Neural progenitor cell (in vitro differentiated cells): ENCODE results near the gene VPS26C. TPM values are rescaled to one million over a fixed set of nuclear protein-coding genes. Genes with fewer than 3 reads are reported as not detected.

Source experiments
- DNase-seq: peaks from one replicate; pipeline ENCODE4 v3.0.0-alpha.2; 2016; ENCODE audit warnings: low spot score
- H2AFZ ChIP-seq: fragments of 200-600 bp; sonication (generic); replicated peaks from 2 replicates; pipeline ENCODE4 v1.6.1; 2016; ENCODE audit warnings: antibody characterized with exemption
- H3F3A ChIP-seq: fragments of 200-600 bp; sonication (generic); 2 replicates; pipeline ENCODE4 v1.6.1; 2016; ENCODE audit warnings: antibody characterized with exemption, low read depth
- H3K27ac ChIP-seq: fragments of 200-600 bp; sonication (generic); 2 replicates; pipeline ENCODE4 v1.5.1; 2016; ENCODE audit warnings: mild to moderate bottlenecking
- H3K27me3 ChIP-seq: fragments of 200-600 bp; sonication (generic); 2 replicates; pipeline ENCODE4 v1.6.1; 2016; ENCODE audit warnings: mild to moderate bottlenecking, moderate library complexity
- H3K36me3 ChIP-seq: fragments of 200-600 bp; sonication (generic); 2 replicates; pipeline ENCODE4 v1.5.1; 2016
- H3K4me1 ChIP-seq: fragments of 200-600 bp; sonication (generic); 2 replicates; pipeline ENCODE4 v1.6.1; 2016; ENCODE audit warnings: mixed run types
- H3K4me2 ChIP-seq: fragments of 200-600 bp; sonication (generic); 2 replicates; pipeline ENCODE4 v1.6.1; 2016
- H3K4me3 ChIP-seq: fragments of 200-600 bp; sonication (generic); 2 replicates; pipeline ENCODE4 v1.5.1; 2016
- H3K79me2 ChIP-seq: fragments of 200-600 bp; sonication (generic); 2 replicates; pipeline ENCODE4 v1.6.1; 2016; ENCODE audit warnings: low read depth
- H3K9ac ChIP-seq: fragments of 200-600 bp; sonication (generic); 2 replicates; pipeline ENCODE4 v1.6.1; 2016
- H3K9me3 ChIP-seq: fragments of 200-600 bp; sonication (generic); 2 replicates; pipeline ENCODE4 v1.5.1; 2016; ENCODE audit warnings: low read depth
- H4K20me1 ChIP-seq: fragments of 200-600 bp; sonication (generic); 2 replicates; pipeline ENCODE4 v1.6.1; 2016; ENCODE audit warnings: low read depth
- H3K27ac Mint-ChIP-seq: 3 replicates; pipeline ENCODE4 v1.8.0; 2021; ENCODE audit warnings: mixed read lengths
- H3K27me3 Mint-ChIP-seq: 2 replicates; pipeline ENCODE4 v1.8.0; 2022; ENCODE audit warnings: low read depth, mild to moderate bottlenecking, inconsistent platforms, moderate library complexity, mixed read lengths; ENCODE audit not compliant: insufficient read depth
- H3K36me3 Mint-ChIP-seq: 3 replicates; pipeline ENCODE4 v1.8.0; 2021; ENCODE audit warnings: mixed read lengths
- H3K4me1 Mint-ChIP-seq: 3 replicates; pipeline ENCODE4 v1.8.0; 2021; ENCODE audit warnings: mixed read lengths
- H3K4me3 Mint-ChIP-seq: 3 replicates; pipeline ENCODE4 v1.8.0; 2021; ENCODE audit warnings: mild to moderate bottlenecking, moderate library complexity, mixed read lengths
- H3K9me3 Mint-ChIP-seq: 3 replicates; pipeline ENCODE4 v1.8.0; 2020; ENCODE audit warnings: mixed read lengths
- EZH2 ChIP-seq: fragments of 200-600 bp; sonication (generic); IDR thresholded peaks from 2 replicates; pipeline ENCODE4 v1.6.1; 2017; ENCODE audit warnings: antibody characterized with exemption, mild to moderate bottlenecking, moderate library complexity
- EZH2phosphoT487 ChIP-seq: fragments of 200-600 bp; sonication (generic); IDR thresholded peaks from 2 replicates; pipeline ENCODE4 v1.6.1; 2017; ENCODE audit warnings: antibody characterized with exemption
- total RNA-seq: library from RNA; depleted of rRNA; stranded (reverse); fragments of >200 nt; gene quantifications from 2 replicates; pipeline ENCODE4 v1.2.3, GENCODE V29; 2015; ENCODE audit warnings: low replicate concordance
- TF ChIP-seq, protein P1 (sequence below): fragments of 200-600 bp; sonication (generic); IDR thresholded peaks from 2 replicates; pipeline ENCODE4 v1.5.1; 2017; ENCODE audit warnings: antibody characterized with exemption, mild to moderate bottlenecking

Gene VPS26C
- total RNA-seq, 1 donor from 2014 or later, result 80.5 TPM

DNA sequence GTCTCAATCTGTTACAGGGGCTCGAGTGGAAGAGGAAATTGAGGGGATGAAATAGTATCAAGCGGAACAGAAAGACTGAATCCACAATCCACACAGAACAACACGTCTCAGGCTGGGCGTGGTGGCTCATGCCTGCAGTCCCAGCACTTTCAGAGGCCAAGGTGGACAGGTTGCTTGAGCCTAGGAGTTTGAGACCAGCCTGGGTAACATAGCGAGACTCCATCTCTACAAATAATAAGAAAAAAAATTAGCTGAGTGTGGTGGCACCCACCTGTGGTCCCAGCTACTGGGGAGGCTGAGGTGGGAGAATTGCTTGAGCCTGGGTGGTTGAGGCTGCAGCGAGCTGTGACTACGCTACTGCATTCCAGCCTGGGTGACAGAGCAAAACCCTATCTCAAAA lies 25.7 kb downstream of the VPS26C start:
- peaks cover 17% of the 10 kb centered on the region for H3K4me1 Mint-ChIP-seq
- no peak overlapping the region for H3K4me2 ChIP-seq
- no peak overlapping the region for H3K9ac ChIP-seq
- no peaks in the 10 kb centered on the region for H3K27me3 Mint-ChIP-seq
- no peak overlapping the region for H3K27ac Mint-ChIP-seq
- H3F3A ChIP-seq, result peaks cover 7% of the 10 kb centered on the region
- H3K4me3 ChIP-seq, result no peak overlapping the region
- H3K79me2 ChIP-seq, result peaks cover 58% of the 10 kb centered on the region
- H3K9me3 Mint-ChIP-seq, result no peaks in the 10 kb centered on the region
- no peak overlapping the region for H3K4me3 Mint-ChIP-seq
- H3K9me3 ChIP-seq, result no peaks in the 10 kb centered on the region
- no peaks in the 10 kb centered on the region for H3K27me3 ChIP-seq
- no peak overlapping the region for H2AFZ ChIP-seq
- H3K27ac ChIP-seq, result no peak overlapping the region
- peaks cover 7% of the 10 kb centered on the region for H3K4me1 ChIP-seq
- H3K36me3 ChIP-seq, result no peaks in the 10 kb centered on the region
- H3K36me3 Mint-ChIP-seq, result peaks cover 15% of the 10 kb centered on the region
- TF ChIP-seq EZH2 (no peak), EZH2phosphoT487 (no peak)
- TF ChIP-seq, protein P1, sequence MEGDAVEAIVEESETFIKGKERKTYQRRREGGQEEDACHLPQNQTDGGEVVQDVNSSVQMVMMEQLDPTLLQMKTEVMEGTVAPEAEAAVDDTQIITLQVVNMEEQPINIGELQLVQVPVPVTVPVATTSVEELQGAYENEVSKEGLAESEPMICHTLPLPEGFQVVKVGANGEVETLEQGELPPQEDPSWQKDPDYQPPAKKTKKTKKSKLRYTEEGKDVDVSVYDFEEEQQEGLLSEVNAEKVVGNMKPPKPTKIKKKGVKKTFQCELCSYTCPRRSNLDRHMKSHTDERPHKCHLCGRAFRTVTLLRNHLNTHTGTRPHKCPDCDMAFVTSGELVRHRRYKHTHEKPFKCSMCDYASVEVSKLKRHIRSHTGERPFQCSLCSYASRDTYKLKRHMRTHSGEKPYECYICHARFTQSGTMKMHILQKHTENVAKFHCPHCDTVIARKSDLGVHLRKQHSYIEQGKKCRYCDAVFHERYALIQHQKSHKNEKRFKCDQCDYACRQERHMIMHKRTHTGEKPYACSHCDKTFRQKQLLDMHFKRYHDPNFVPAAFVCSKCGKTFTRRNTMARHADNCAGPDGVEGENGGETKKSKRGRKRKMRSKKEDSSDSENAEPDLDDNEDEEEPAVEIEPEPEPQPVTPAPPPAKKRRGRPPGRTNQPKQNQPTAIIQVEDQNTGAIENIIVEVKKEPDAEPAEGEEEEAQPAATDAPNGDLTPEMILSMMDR, result no peak
- peaks cover 14% of the 10 kb centered on the region for H4K20me1 ChIP-seq
- DNase-seq, result no peak

DNA sequence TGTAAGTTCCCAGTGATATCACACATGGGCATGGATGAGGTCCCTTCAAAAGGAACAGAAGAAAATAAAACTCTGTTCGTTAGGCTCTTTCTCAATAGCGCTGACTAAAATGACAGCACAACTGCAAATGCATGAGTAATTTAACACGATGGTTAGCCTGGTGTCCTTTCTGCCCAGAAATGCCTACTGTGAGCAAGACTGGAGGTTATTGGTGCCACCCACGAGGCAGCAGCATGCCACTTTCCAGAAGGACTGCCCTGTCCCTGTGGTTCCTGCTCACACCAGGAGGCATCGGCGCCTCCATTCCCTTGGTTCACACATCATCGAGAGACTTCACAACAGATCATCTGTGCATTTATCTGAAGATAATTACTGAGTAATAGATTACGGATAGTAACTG lies 26.2 kb downstream of the VPS26C start:
- Histone ChIP-seq H3K27me3 (no peaks in the 10 kb centered on the region), H2AFZ (no peak overlapping the region), H4K20me1 (peaks cover 14% of the 10 kb centered on the region), H3K4me2 (no peak overlapping the region), H3K79me2 (peaks cover 55% of the 10 kb centered on the region), H3K4me3 (no peak overlapping the region), H3K36me3 (no peaks in the 10 kb centered on the region), H3K9me3 (no peaks in the 10 kb centered on the region), H3F3A (peaks cover 6% of the 10 kb centered on the region), H3K9ac (no peak overlapping the region), H3K4me1 (peaks cover 7% of the 10 kb centered on the region), H3K27ac (no peak overlapping the region)
- TF ChIP-seq EZH2, result no peak
- TF ChIP-seq, protein P1, result no peak
- TF ChIP-seq EZH2phosphoT487, result no peak
- DNase-seq, result no peak
- H3K4me3 Mint-ChIP-seq, result no peak overlapping the region
- no peaks in the 10 kb centered on the region for H3K27me3 Mint-ChIP-seq
- no peak overlapping the region for H3K27ac Mint-ChIP-seq
- H3K9me3 Mint-ChIP-seq, result no peaks in the 10 kb centered on the region
- peaks cover 18% of the 10 kb centered on the region for H3K36me3 Mint-ChIP-seq
- peaks cover 17% of the 10 kb centered on the region for H3K4me1 Mint-ChIP-seq

DNA sequence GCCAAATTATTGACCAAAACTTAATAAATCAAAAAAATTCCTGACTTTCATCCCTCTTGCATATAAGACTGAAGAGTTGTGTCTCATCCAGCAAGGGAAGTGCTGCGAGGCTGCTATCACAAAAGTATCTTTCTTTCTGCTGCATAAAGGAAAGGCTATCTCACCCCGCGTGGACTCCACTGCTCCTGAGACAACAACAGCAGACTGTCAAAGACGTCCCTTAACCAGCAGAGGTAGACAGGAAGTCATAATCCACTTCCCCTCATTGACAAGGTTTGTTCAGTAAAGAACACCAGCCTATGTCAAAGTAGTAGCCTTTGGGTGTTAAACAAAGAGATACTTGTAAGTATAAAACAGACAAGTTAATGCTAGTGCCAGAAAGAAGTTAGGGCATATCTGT lies 29.4 kb downstream of the VPS26C start:
- Mint-ChIP-seq H3K36me3 (peaks cover 19% of the 10 kb centered on the region), H3K4me3 (no peak overlapping the region), H3K9me3 (no peaks in the 10 kb centered on the region), H3K27me3 (no peaks in the 10 kb centered on the region), H3K4me1 (no peaks in the 10 kb centered on the region), H3K27ac (no peak overlapping the region)
- no peaks in the 10 kb centered on the region for H3K36me3 ChIP-seq
- no peak for TF ChIP-seq EZH2
- TF ChIP-seq, protein P1, result no peak
- TF ChIP-seq EZH2phosphoT487, result no peak
- no peak for DNase-seq
- no peaks in the 10 kb centered on the region for H3F3A ChIP-seq
- H3K4me2 ChIP-seq, result no peak overlapping the region
- H3K9ac ChIP-seq, result no peak overlapping the region
- H2AFZ ChIP-seq, result no peak overlapping the region
- H3K27me3 ChIP-seq, result no peaks in the 10 kb centered on the region
- no peaks in the 10 kb centered on the region for H3K9me3 ChIP-seq
- no peak overlapping the region for H3K27ac ChIP-seq
- peaks cover 25% of the 10 kb centered on the region for H3K79me2 ChIP-seq
- H3K4me1 ChIP-seq, result no peaks in the 10 kb centered on the region
- H4K20me1 ChIP-seq, result no peaks in the 10 kb centered on the region
- H3K4me3 ChIP-seq, result no peak overlapping the region
